GM21390 (cell line): ENCODE results near the gene S100A7A.

Experiments
- ATAC-seq: cut with Tn5 transposase; IDR thresholded peaks from one replicate; pipeline ENCODE4 v1.9.1; 2021; ENCODE audit not compliant: unreplicated experiment

The S100A7A gene

GRCh38 chr1:153420306-153420705 lies 4.0 kb downstream of the S100A7A start:
- ATAC-seq: no peak

GRCh38 chr1:153422450-153423068 lies 6.2 kb downstream of the S100A7A start:
- ATAC-seq: no peak

- no peak for ATAC-seq
Observed at GRCh38 chr1:153426809-153427208, 10.5 kb downstream of the S100A7A start.

- ATAC-seq: no peak
Observed at GRCh38 chr1:153428073-153428638, 11.8 kb downstream of the S100A7A start.

GRCh38 chr1:153428791-153429190 lies 12.5 kb downstream of the S100A7A start:
- no peak for ATAC-seq

GRCh38 chr1:153429266-153430165 lies 13.2 kb downstream of the S100A7A start:
- ATAC-seq: no peak

GRCh38 chr1:153430166-153430553 lies 13.8 kb downstream of the S100A7A start:
- ATAC-seq: no peak

GRCh38 chr1:153430561-153430960 lies 14.2 kb downstream of the S100A7A start:
- ATAC-seq: no peak

GRCh38 chr1:153431002-153431401 lies 14.7 kb downstream of the S100A7A start:
- no peak for ATAC-seq

- ATAC-seq: no peak
Observed at GRCh38 chr1:153431427-153431826, 15.1 kb downstream of the S100A7A start.

- ATAC-seq: no peak
Observed at GRCh38 chr1:153431928-153432327, 15.6 kb downstream of the S100A7A start.

- no peak for ATAC-seq
Observed at GRCh38 chr1:153432874-153433681, 16.8 kb downstream of the S100A7A start.

- ATAC-seq: no peak
Observed at GRCh38 chr1:153434746-153435455, 18.6 kb downstream of the S100A7A start.

- ATAC-seq: no peak
Observed at GRCh38 chr1:153437236-153437635, 20.9 kb downstream of the S100A7A start.

- ATAC-seq: no peak
Observed at GRCh38 chr1:153438599-153438998, 22.3 kb downstream of the S100A7A start.

- no peak for ATAC-seq
Observed at GRCh38 chr1:153439273-153439672, 23.0 kb downstream of the S100A7A start.

GRCh38 chr1:153441238-153441755 lies 25.0 kb downstream of the S100A7A start:
- no peak for ATAC-seq

- ATAC-seq: no peak
Observed at GRCh38 chr1:153443486-153443885, 27.2 kb downstream of the S100A7A start.

- ATAC-seq: no peak
Observed at GRCh38 chr1:153444078-153444477, 27.8 kb downstream of the S100A7A start.

- ATAC-seq: no peak
Observed at GRCh38 chr1:153447498-153448170, 31.3 kb downstream of the S100A7A start.
